Anterior cingulate cortex (tissue), 58 donors: ENCODE results near the gene PHF13.
"Not testable (repeated sequence)": the region's sequence is repeated elsewhere in the genome, so short reads cannot be mapped to it uniquely, and the experiment has no call there.

Experiments
- DNase-seq, 58 donors: peaks; one replicate each; lab custom pipeline; 2025; lab: John Stamatoyannopoulos, UW

The PHF13 gene

GRCh38 chr1:6652986-6653385, 39.5 kb downstream of the PHF13 start:
- no peak for DNase-seq

DNA sequence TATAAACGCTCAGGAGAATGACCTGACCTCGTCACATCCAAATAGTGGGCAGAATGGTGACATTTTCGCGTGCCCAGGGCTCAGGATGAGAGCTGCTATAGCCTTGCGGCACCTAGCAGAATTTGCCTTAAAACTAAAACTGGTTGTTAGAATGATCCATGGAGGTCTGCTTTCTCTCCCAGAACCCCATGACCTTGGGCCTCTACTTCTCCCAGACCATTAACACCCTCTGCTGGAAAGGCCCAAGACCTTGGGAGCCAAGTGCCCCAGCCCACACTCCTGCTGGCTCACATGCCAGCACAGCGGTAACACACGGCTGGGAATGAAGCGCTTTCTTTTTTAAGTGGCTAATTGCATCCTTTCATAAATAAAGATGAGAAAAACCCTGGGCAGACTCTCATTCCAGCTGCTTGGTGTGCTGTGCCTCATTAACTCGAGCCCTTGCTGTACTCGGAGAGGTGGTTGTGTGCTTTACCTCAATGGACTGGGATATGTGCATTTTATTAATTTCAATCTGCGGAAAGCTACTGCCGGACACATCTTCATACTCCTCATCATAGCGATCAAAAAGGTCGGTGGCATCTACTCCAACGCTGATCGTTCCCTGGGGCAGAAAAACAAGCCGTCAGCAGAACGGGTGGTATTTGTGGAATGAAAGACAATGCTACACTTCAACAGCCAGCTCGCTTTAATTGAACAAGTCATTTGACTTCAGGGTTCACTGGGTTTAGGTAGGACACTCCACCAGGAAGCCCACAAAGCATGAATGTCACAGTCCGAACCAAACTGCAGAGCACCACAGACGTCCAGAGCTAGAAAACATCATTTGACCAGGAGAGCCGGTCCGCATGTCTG, 40.1 kb downstream of the PHF13 start:
- DNase-seq: peak in 5 of 58 donors; percentile 5 to 42 (median 35)

DNA sequence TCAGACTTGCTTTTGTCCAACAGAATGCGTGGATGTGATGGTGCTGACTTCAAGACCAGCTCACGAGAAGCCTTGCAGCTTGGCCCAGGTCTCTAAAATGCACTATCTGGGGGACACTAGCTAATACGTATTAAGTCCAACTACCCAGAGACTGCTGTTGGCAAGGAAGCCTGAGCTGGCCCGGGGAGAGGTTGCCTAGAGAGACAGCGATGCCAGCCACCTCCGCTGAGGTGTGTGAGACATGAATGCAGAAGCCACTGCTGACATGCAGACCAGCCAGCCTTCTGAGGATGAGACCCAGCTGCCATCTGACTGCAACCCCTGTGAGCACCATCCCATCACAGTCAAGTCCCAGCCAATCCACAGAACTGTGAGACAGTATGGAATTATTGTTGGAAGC, 43.6 kb downstream of the PHF13 start:
- no peak for DNase-seq

- no peak for DNase-seq
Observed at GRCh38 chr1:6658359-6659060, 45.0 kb downstream of the PHF13 start.

DNA sequence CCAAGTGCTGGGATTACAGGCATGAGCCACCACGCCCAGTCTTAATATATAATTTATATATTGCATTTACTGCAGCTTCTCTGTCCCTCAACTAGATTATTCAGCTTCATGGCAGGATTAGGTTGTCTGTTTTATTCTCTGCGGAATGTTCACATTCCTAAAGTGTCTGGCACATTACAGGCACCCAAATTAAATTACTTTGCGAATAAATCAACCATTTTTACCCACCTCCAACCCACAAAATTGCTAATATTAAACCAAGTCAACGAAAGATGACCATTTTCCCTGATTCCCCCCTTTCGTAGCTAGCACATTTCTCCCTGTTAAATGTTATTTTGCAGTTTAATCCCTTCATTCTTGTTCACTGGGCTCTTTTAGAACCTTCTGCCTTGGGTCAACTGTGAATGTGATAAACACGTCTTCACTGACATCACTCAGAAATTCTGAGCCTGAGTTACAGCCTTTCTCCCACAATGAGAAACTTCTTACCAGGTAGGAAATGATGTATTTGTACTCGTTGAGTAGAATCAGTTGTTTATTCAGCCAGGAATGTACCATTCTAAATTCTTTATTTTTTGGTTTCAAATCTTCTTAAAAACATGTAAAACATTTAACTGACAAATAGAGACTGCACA, 47.0 kb downstream of the PHF13 start:
- DNase-seq: no peak

DNA sequence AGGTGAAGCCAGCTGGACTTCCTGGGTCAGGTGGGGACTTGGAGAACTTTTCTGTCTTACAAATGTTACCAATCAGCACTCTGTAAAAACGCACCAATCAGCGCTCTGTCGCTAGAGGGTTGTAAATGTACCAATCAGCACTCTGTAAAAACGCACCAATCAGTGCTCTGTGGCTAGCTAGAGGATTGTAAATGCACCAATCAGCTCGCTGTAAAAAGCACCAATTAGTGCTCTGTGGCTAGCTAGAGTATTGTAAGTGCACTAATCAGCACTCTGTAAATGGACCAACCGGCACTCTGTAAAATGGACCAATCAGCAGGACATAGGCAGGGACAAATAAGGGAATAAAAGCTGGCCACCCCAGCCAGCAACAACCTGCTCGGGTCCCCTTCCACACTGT, 48.9 kb downstream of the PHF13 start:
- not testable (repeated sequence) for DNase-seq

- no peak for DNase-seq
Observed at GRCh38 chr1:6666696-6667095, 53.2 kb downstream of the PHF13 start.

- DNase-seq: peak in 1 of 58 donors; percentile 0
Observed at GRCh38 chr1:6667139-6667538, 53.6 kb downstream of the PHF13 start.

DNA sequence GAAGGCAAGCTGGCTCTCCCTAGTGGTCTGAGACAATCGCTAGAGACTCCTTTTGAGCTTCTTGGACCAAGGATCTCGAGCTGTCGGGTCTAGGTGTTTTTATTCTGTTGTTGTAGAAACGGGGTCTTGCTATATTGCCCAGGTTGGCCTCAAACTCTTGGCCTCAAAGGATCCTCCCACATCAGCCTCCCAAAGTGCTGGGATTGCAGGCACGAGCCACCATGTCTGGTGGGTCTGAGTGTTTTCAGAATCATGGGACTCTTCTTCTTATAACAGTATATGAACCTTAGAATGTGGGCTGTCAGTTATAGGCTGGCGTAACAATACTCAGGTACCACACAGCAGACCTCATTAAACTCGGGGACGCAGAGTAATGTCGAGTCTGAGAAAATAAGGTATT, 55.0 kb downstream of the PHF13 start:
- DNase-seq: no peak

DNA sequence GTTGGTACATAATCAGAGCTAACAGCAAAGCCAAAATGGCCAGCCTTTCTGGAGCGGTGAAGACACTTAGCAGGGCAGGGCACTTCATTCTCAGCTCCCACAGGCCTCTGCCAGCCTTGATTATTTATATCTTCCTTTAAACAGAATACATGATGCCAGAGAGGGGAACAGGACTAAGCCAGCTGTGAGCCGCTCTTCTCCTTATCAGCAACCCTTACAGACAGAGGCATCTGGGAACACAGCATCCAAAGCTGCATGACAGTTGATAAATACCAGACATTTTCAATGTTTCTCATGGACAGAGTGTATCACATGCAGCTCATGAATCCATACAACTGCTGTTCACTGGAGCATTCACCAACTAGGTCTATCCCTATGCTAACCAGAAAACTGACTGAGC, 59.0 kb downstream of the PHF13 start:
- peak in 2 of 58 donors; percentile 8 to 19 for DNase-seq
